DND-41 (cell line): ENCODE results near the gene NUDCD3.

ENCODE experiments used
- EZH2 ChIP-seq: IDR thresholded peaks from 3 replicates; pipeline ENCODE4 v1.6.1; 2012; ENCODE audit warnings: borderline replicate concordance, low read depth, mild to moderate bottlenecking, moderate library complexity, low read length, inconsistent platforms; ENCODE audit not compliant: severe bottlenecking
- TF ChIP-seq, protein P1 (sequence below): IDR thresholded peaks from 2 replicates; pipeline ENCODE4 v1.5.1; 2012; ENCODE audit warnings: borderline replicate concordance, low read length, moderate library complexity, mild to moderate bottlenecking; ENCODE audit not compliant: poor library complexity, severe bottlenecking; ENCODE audit errors: extremely low read depth

DNA sequence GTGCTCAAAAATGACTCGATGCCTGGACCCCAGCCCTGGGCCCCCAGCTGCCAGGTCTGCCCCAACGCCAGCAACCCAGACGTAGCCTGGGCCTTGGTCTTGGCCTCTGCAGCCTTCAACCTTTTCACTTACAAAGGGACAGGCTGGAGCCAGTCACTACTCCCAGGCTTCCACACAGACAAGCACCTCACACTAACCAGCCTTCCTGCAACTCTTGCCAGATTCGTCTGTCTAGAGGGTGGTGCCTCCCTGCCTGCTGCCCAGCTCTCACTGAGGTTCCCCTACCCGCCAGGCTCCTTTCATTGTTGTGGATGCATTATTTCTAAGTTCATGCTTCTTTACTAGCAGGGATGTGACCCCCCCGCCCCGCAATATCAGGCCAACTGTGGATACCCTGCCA, 56.3 kb downstream of the NUDCD3 start:
- TF ChIP-seq, protein P1, sequence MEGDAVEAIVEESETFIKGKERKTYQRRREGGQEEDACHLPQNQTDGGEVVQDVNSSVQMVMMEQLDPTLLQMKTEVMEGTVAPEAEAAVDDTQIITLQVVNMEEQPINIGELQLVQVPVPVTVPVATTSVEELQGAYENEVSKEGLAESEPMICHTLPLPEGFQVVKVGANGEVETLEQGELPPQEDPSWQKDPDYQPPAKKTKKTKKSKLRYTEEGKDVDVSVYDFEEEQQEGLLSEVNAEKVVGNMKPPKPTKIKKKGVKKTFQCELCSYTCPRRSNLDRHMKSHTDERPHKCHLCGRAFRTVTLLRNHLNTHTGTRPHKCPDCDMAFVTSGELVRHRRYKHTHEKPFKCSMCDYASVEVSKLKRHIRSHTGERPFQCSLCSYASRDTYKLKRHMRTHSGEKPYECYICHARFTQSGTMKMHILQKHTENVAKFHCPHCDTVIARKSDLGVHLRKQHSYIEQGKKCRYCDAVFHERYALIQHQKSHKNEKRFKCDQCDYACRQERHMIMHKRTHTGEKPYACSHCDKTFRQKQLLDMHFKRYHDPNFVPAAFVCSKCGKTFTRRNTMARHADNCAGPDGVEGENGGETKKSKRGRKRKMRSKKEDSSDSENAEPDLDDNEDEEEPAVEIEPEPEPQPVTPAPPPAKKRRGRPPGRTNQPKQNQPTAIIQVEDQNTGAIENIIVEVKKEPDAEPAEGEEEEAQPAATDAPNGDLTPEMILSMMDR = no peak
- TF ChIP-seq EZH2 = no peak
